Naive thymus-derived CD4-positive, alpha-beta T cell (primary cell): ENCODE data around the gene SERINC3. TPM values are rescaled to one million over a fixed set of nuclear protein-coding genes. Genes with fewer than 3 reads are reported as not detected.

Source experiments
- ATAC-seq: fragments of 150-1000 bp; cut with Tn5 transposase; 2 replicates; pipeline ENCODE4 v1.10.0; 2021; ENCODE audit warnings: mild to moderate bottlenecking, moderate library complexity
- CTCF ChIA-PET: fragments of 350-600 bp; sonication (Branson Sonifier 250); formaldehyde crosslinking; loops from one replicate; lab custom pipeline; 2021; ENCODE audit warnings: antibody characterized with exemption; lab: Charles Lee
- POLR2A ChIA-PET: fragments of 350-600 bp; sonication (Branson Sonifier 250); formaldehyde crosslinking; loops from one replicate; lab custom pipeline; 2021; ENCODE audit warnings: antibody characterized with exemption, inconsistent platforms; lab: Charles Lee
- DNase-seq, 9 donors: peaks; one replicate each; pipeline versions ENCODE4 v3.0.0 to v3.0.0-alpha.2; 2020 to 2022; ENCODE audit warnings: mixed read lengths in 1 of 9
- H3K27ac ChIP-seq: one replicate; pipeline ENCODE4 v1.7.0; 2013; ENCODE audit warnings: mild to moderate bottlenecking, low read depth, low read length, moderate library complexity
- H3K27me3 ChIP-seq, 2 donors: one replicate each; pipeline ENCODE4 v1.7.0; 2013; ENCODE audit warnings: low read length in 2 of 2, mild to moderate bottlenecking in 2 of 2, moderate library complexity in 2 of 2; ENCODE audit not compliant: control insufficient read depth in 2 of 2, insufficient read depth in 2 of 2
- H3K36me3 ChIP-seq, 3 experiments: 1 replicate in 2 of 3; 2 replicates in 1 of 3; pipeline ENCODE4 v1.7.0; 2013; ENCODE audit warnings: low read length in 3 of 3, mild to moderate bottlenecking in 3 of 3, moderate library complexity in 1 of 3; ENCODE audit not compliant: insufficient read depth in 3 of 3, control insufficient read depth in 2 of 3
- H3K4me1 ChIP-seq, 2 donors: one replicate each; pipeline ENCODE4 v1.7.0; 2013; ENCODE audit warnings: low read length in 2 of 2, mild to moderate bottlenecking in 2 of 2, moderate library complexity in 1 of 2; ENCODE audit not compliant: control insufficient read depth in 2 of 2, insufficient read depth in 2 of 2
- H3K4me3 ChIP-seq: 2 replicates; pipeline ENCODE4 v1.7.0; 2013; ENCODE audit warnings: mild to moderate bottlenecking, low read length
- H3K9me3 ChIP-seq, 3 experiments: 1 replicate in 2 of 3; 2 replicates in 1 of 3; pipeline ENCODE4 v1.7.0; 2013; ENCODE audit warnings: low read length in 3 of 3; ENCODE audit not compliant: control insufficient read depth in 2 of 3
- H3K27ac Mint-ChIP-seq, 9 donors: one replicate each; pipeline ENCODE4 v1.8.0; 2020 to 2022; ENCODE audit warnings: mixed read lengths in 9 of 9, mild to moderate bottlenecking in 8 of 9, moderate library complexity in 5 of 9, inconsistent platforms in 2 of 9
- H3K27me3 Mint-ChIP-seq, 5 donors: one replicate each; pipeline ENCODE4 v1.8.0; 2021 to 2022; ENCODE audit warnings: mixed read lengths in 5 of 5, mild to moderate bottlenecking in 1 of 5
- H3K36me3 Mint-ChIP-seq, 5 donors: one replicate each; pipeline ENCODE4 v1.8.0; 2020 to 2022; ENCODE audit warnings: mixed read lengths in 5 of 5, mild to moderate bottlenecking in 3 of 5, inconsistent platforms in 1 of 5
- H3K4me1 Mint-ChIP-seq, 7 donors: one replicate each; pipeline ENCODE4 v1.8.0; 2020 to 2022; ENCODE audit warnings: mixed read lengths in 7 of 7, mild to moderate bottlenecking in 3 of 7, inconsistent platforms in 1 of 7
- H3K4me3 Mint-ChIP-seq, 10 donors: one replicate each; pipeline ENCODE4 v1.8.0; 2020 to 2022; ENCODE audit warnings: mild to moderate bottlenecking in 10 of 10, mixed read lengths in 10 of 10, moderate library complexity in 6 of 10, inconsistent platforms in 2 of 10
- H3K9me3 Mint-ChIP-seq, 11 donors: one replicate each; pipeline ENCODE4 v1.8.0; 2020 to 2022; ENCODE audit warnings: mixed read lengths in 11 of 11, mild to moderate bottlenecking in 4 of 11, inconsistent platforms in 1 of 11, moderate library complexity in 1 of 11
- intact Hi-C, 2 donors: fragments of 100-400 bp; cut with micrococcal nuclease; formaldehyde crosslinking; loops; one replicate each; pipeline ENCODE4 v1.15.1; 2023
- polyA plus RNA-seq, 2 donors: library from polyadenylated mRNA; unstranded; fragments of 300-500 nt; fragmentation: Illumina TruSeq; gene quantifications; one replicate each; pipeline ENCODE4 v1.2.3, GENCODE V29; 2021
- total RNA-seq, 6 experiments: library from RNA in 5 of 6; stranded (reverse) in 5 of 6; gene quantifications; 1 replicate in 5 of 6; 2 replicates in 1 of 6; pipeline ENCODE4 v1.2.3 and lab custom pipeline; 2021 to 2026

Gene SERINC3
- total and polyA plus RNA-seq, 7 experiments from 2014 or later: 59.7 to 199 (median 82.7) TPM

GRCh38 chr20:44455126-44455525 is 66.7 kb downstream of the SERINC3 start:
- H3K36me3 Mint-ChIP-seq: no peaks in the 10 kb centered on the region
- Histone ChIP-seq H3K36me3 (no peaks in the 10 kb centered on the region), H3K27me3 (no peaks in the 10 kb centered on the region), H3K27ac (no peak overlapping the region), H3K4me1 (no peaks in the 10 kb centered on the region), H3K9me3 (no peaks in the 10 kb centered on the region), H3K4me3 (no peak overlapping the region)
- H3K9me3 Mint-ChIP-seq: no peaks in the 10 kb centered on the region
- DNase-seq (no peak), ATAC-seq (no peak)
- peaks cover 0 to 8% (median 0%) of the 10 kb centered on the region in 5 donors for H3K27me3 Mint-ChIP-seq
- ChIA-PET POLR2A (no interaction called here), CTCF (no interaction called here)
- H3K27ac Mint-ChIP-seq: no peak overlapping the region
- no peak overlapping the region for H3K4me3 Mint-ChIP-seq
- H3K4me1 Mint-ChIP-seq: no peaks in the 10 kb centered on the region
- intact Hi-C loops: no loop called here

DNA sequence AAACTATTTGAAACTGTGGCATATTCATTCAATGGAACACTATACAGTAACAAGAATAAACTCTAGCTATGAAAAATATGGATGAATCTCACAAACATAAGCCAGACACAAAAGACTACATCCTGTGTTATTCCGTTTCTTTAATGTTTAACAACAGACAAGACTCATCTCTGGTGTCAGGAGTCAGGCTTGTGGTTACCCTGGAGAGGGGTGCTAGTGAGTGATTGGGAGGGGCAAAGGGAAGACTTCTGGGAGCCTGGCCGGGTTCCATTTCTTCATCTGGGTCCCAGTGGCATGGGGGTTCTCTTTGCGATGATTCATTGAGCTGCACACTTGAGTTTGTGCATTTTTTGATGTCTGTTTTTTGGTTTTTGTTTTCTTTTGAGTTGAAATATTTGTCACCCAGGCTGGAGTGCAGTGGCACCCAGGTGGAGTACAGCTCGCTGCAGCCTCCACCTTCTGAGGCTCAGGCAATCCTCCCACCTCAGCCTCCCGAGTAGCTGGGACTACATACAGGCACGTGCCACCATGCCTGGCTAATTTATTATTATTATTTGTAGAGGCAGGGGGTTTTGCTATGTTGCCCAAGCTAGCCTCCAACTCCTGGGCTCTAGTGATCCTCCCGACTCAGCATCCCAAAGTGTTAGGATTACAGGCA is 67.4 kb downstream of the SERINC3 start:
- Mint-ChIP-seq H3K4me3 (no peak overlapping the region), H3K4me1 (no peaks in the 10 kb centered on the region), H3K27me3 (peaks cover 0 to 8% (median 0%) of the 10 kb centered on the region in 5 donors), H3K27ac (no peak overlapping the region), H3K9me3 (no peaks in the 10 kb centered on the region), H3K36me3 (no peaks in the 10 kb centered on the region)
- H3K27me3 ChIP-seq: no peaks in the 10 kb centered on the region
- no peaks in the 10 kb centered on the region for H3K4me1 ChIP-seq
- POLR2A ChIA-PET: no interaction called here
- no peak for DNase-seq
- no peaks in the 10 kb centered on the region for H3K36me3 ChIP-seq
- H3K4me3 ChIP-seq: no peak overlapping the region
- CTCF ChIA-PET: interaction anchor here (0.6 kb wide), 2 partner anchors 70 to 728 kb away, joined by 3 to 6 read pairs; no protein-coding TSS in a partner anchor
- intact Hi-C loops: no loop called here
- H3K9me3 ChIP-seq: no peaks in the 10 kb centered on the region
- H3K27ac ChIP-seq: no peak overlapping the region
- ATAC-seq: no peak

DNA sequence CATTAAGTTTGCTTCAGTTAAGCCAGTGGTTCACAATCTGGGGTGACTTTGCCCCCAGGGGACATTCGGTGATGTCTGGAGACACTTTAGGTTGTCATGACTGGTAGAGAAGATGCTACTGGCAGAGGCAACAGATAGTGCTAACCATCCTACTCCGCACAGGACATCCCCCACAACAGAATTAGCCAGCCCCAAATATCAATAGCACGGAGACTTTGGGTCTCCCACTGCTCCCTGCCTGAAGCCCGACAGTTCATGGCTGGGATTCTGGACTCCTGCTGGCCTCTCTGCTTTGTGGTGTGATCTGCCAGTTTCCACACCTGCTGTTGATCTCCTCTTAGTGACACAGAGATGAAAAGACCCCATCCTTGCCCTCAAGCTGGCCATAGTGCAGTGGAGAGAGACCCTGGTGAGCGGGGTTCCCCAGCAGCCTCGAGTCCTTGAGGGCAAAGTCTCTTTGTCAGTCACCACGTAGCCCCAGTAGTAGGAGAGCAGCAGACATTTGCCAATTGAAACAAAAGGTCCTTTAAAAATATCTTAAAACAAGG is 70.9 kb downstream of the SERINC3 start:
- no peak for ATAC-seq
- DNase-seq: no peak
- Histone ChIP-seq H3K4me3 (no peak overlapping the region), H3K27ac (no peak overlapping the region), H3K27me3 (no peaks in the 10 kb centered on the region), H3K36me3 (no peaks in the 10 kb centered on the region), H3K9me3 (no peaks in the 10 kb centered on the region), H3K4me1 (no peaks in the 10 kb centered on the region)
- H3K27ac Mint-ChIP-seq: no peak overlapping the region
- no peaks in the 10 kb centered on the region for H3K36me3 Mint-ChIP-seq
- intact Hi-C loops: no loop called here
- no peaks in the 10 kb centered on the region for H3K9me3 Mint-ChIP-seq
- POLR2A ChIA-PET: no interaction called here
- no peak overlapping the region for H3K4me3 Mint-ChIP-seq
- CTCF ChIA-PET: no interaction called here
- no peaks in the 10 kb centered on the region for H3K4me1 Mint-ChIP-seq
- H3K27me3 Mint-ChIP-seq: peaks cover 0 to 8% (median 0%) of the 10 kb centered on the region in 5 donors

DNA sequence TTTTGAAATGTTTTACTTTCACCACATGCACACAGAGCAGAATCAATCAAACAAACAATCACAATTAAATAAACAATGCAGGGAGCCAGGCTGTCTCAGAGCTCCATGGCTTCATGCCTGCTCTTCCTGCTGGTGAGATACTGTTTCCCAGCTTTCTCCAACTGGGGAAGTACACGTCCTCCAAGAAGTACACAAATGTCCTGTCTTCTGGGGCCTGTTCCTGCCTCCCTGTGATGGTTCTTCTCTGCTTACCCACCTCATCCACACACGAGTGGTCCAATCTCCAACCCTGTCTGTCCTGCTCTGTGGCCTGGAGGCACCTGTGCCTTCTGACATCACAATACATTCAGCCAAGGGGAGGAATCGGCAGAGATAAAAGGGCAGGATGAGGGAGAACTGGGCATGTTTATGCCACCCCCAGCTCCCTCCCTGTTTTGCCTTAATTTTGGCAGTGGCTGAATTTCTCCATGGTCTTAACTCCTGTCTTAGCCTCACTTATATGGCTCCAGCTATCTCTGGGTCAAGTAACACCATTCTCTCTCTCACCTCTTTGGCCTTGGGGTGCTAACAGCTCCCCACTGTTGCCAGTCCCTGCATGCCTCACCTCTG is 71.5 kb downstream of the SERINC3 start:
- Histone ChIP-seq H3K27me3 (no peaks in the 10 kb centered on the region), H3K27ac (no peak overlapping the region), H3K9me3 (no peaks in the 10 kb centered on the region), H3K4me3 (no peak overlapping the region), H3K4me1 (no peaks in the 10 kb centered on the region), H3K36me3 (no peaks in the 10 kb centered on the region)
- H3K27me3 Mint-ChIP-seq: peaks cover 0 to 10% (median 0%) of the 10 kb centered on the region in 5 donors
- DNase-seq (no peak), ATAC-seq (no peak)
- POLR2A ChIA-PET: interaction anchor here (0.7 kb wide), 1 partner anchor 1949 kb away, joined by 3 read pairs; no protein-coding TSS in a partner anchor
- no peak overlapping the region for H3K27ac Mint-ChIP-seq
- no peaks in the 10 kb centered on the region for H3K9me3 Mint-ChIP-seq
- H3K4me1 Mint-ChIP-seq: no peaks in the 10 kb centered on the region
- no peak overlapping the region for H3K4me3 Mint-ChIP-seq
- CTCF ChIA-PET: no interaction called here
- intact Hi-C loops: no loop called here
- no peaks in the 10 kb centered on the region for H3K36me3 Mint-ChIP-seq

DNA sequence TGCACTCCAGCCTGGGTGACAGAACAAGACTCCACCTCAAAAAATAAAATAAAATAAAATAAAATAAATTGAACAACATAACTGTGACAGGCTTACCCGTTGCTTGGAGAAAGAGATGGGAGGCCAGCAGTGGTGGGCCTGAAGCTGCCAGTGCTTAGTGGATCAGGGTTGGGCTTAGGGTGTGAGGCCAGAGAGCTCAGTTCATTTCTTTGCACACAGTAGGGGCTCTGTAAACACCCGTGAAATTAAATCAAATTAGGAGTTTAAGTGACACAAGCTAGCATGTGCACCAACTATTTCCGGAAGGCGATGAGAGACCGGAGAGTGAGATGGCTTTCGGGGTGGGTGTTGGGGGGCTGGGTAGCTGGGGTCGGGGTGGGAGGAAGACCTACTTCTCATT is 72.0 kb downstream of the SERINC3 start:
- CTCF ChIA-PET: no interaction called here
- Mint-ChIP-seq H3K9me3 (no peaks in the 10 kb centered on the region), H3K4me1 (no peaks in the 10 kb centered on the region), H3K27ac (no peak overlapping the region), H3K36me3 (no peaks in the 10 kb centered on the region), H3K4me3 (no peak overlapping the region), H3K27me3 (peaks cover 0 to 14% (median 0%) of the 10 kb centered on the region in 5 donors)
- H3K27ac ChIP-seq: no peak overlapping the region
- H3K4me3 ChIP-seq: no peak overlapping the region
- no peaks in the 10 kb centered on the region for H3K4me1 ChIP-seq
- ATAC-seq (no peak), DNase-seq (no peak)
- no peaks in the 10 kb centered on the region for H3K27me3 ChIP-seq
- H3K9me3 ChIP-seq: no peaks in the 10 kb centered on the region
- intact Hi-C loops: no loop called here
- H3K36me3 ChIP-seq: no peaks in the 10 kb centered on the region
- POLR2A ChIA-PET: interaction anchor here (0.7 kb wide), 1 partner anchor 1949 kb away, joined by 3 read pairs; no protein-coding TSS in a partner anchor

DNA sequence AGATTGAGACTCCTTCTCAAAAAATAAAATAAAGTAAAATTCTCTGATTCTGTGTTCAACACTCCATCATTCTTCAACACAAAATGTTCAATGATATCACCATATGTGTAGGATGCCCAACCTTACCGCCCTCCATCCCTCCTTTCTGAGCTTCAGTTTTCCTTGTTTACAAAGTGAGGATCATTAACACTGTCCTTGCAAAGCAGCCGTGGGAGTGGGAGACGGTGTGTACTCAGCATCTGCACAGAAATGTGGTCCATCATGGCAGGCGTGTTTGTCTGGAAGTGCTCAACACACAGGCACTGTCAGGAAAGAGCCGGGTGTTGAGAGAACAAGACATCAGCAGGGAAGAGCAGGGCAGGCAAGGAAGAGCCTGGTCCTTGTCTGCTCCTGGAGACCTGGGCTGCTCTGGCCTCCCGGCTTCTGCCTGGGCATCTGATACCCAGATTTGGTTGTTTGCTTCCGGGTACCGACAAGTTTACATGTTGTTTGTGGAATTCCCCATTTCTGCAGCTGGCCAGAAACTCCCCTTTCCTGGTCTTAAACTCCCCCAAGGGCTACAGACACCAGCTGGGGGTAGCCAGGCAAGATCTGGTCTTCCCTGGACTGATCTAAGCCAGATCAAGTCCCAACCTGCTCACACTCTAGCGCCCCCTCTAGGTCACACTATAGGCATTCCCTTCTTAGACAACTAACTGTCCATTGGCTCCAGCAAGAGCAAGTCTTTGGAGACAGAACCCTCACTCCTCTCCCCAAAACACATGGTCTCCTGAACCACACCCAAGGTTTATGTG is 72.9 kb downstream of the SERINC3 start:
- POLR2A ChIA-PET: no interaction called here
- H3K4me3 ChIP-seq: no peak overlapping the region
- Mint-ChIP-seq H3K4me3 (no peak overlapping the region), H3K27ac (peak overlapping the region in 1 of 9 donors; percentile 8), H3K36me3 (no peaks in the 10 kb centered on the region), H3K27me3 (peaks cover 0 to 14% (median 0%) of the 10 kb centered on the region in 5 donors), H3K4me1 (no peaks in the 10 kb centered on the region), H3K9me3 (no peaks in the 10 kb centered on the region)
- H3K27me3 ChIP-seq: no peaks in the 10 kb centered on the region
- no peak for DNase-seq
- no peaks in the 10 kb centered on the region for H3K4me1 ChIP-seq
- intact Hi-C loops: no loop called here
- no peak for ATAC-seq
- CTCF ChIA-PET: no interaction called here
- H3K36me3 ChIP-seq: no peaks in the 10 kb centered on the region
- H3K9me3 ChIP-seq: no peaks in the 10 kb centered on the region
- no peak overlapping the region for H3K27ac ChIP-seq
